SKM-1 treated with dmso at 0.1 percent for 144 hours (cell line): ENCODE results near the gene NDUFAF5.

Experiments used
- DNase-seq: peaks from one replicate; lab custom pipeline; 2025; ENCODE audit not compliant: unreplicated experiment; lab: John Stamatoyannopoulos, UW

Gene NDUFAF5

GRCh38 chr20:13819885-13820645 is 35.2 kb downstream of the NDUFAF5 start:
- DNase-seq: peak; percentile 42

- DNase-seq: peak; percentile 14
Observed at GRCh38 chr20:13821876-13822275, 37.0 kb downstream of the NDUFAF5 start.

- no peak for DNase-seq
Observed at GRCh38 chr20:13822459-13822858, 37.6 kb downstream of the NDUFAF5 start.

- DNase-seq: no peak
Observed at GRCh38 chr20:13824459-13824858, 39.6 kb downstream of the NDUFAF5 start.

- DNase-seq: no peak
Observed at GRCh38 chr20:13825465-13825864, 40.6 kb downstream of the NDUFAF5 start.

GRCh38 chr20:13831476-13831875 is 46.6 kb downstream of the NDUFAF5 start:
- no peak for DNase-seq

- DNase-seq: no peak
Observed at GRCh38 chr20:13838664-13839063, 53.8 kb downstream of the NDUFAF5 start.

- DNase-seq: no peak
Observed at GRCh38 chr20:13839421-13840092, 54.7 kb downstream of the NDUFAF5 start.

GRCh38 chr20:13840093-13840465 is 55.3 kb downstream of the NDUFAF5 start:
- DNase-seq: no peak

GRCh38 chr20:13841206-13841605 is 56.4 kb downstream of the NDUFAF5 start:
- DNase-seq: no peak

GRCh38 chr20:13844296-13844695 is 59.5 kb downstream of the NDUFAF5 start:
- no peak for DNase-seq

- no peak for DNase-seq
Observed at GRCh38 chr20:13851279-13851678, 66.5 kb downstream of the NDUFAF5 start.

- DNase-seq: no peak
Observed at GRCh38 chr20:13852306-13852705, 67.5 kb downstream of the NDUFAF5 start.

GRCh38 chr20:13855613-13856012 is 70.8 kb downstream of the NDUFAF5 start:
- DNase-seq: no peak

GRCh38 chr20:13856354-13856753 is 71.5 kb downstream of the NDUFAF5 start:
- no peak for DNase-seq

GRCh38 chr20:13857304-13857703 is 72.5 kb downstream of the NDUFAF5 start:
- no peak for DNase-seq

GRCh38 chr20:13857961-13858360 is 73.1 kb downstream of the NDUFAF5 start:
- no peak for DNase-seq

- DNase-seq: no peak
Observed at GRCh38 chr20:13858439-13858838, 73.6 kb downstream of the NDUFAF5 start.

- no peak for DNase-seq
Observed at GRCh38 chr20:13858871-13859270, 74.0 kb downstream of the NDUFAF5 start.

GRCh38 chr20:13862245-13862644 is 77.4 kb downstream of the NDUFAF5 start:
- DNase-seq: peak; percentile 22

- DNase-seq: no peak
Observed at GRCh38 chr20:13863244-13863643, 78.4 kb downstream of the NDUFAF5 start.

- DNase-seq: no peak
Observed at GRCh38 chr20:13865156-13865555, 80.3 kb downstream of the NDUFAF5 start.
